ENCODE data around the gene THBD.

THBD gene

GRCh38 chr20:23033918-23034317 is 15.6 kb downstream of the THBD start:
- Histone ChIP-seq H3K9me3 (no peaks in the 10 kb centered on the region; the same call in 1 of the 2 replicates), H3K36me3 (no peaks in the 10 kb centered on the region), H3K27me3 (no peaks in the 10 kb centered on the region), H3K4me3 (ENCODE audit: low read depth, low read length) (no peak overlapping the region), H3K4me1 (no peaks in the 10 kb centered on the region)
- DNase-seq, result no peak
- no peak for TF ChIP-seq CTCF (IDR thresholded peaks at IDR 0.05; ENCODE audit: low read depth, low read length)

GRCh38 chr20:23032750-23033078 is 16.8 kb downstream of the THBD start:
- no peak for DNase-seq
- H3K4me1 ChIP-seq, result no peaks in the 10 kb centered on the region
- H3K36me3 ChIP-seq, result no peaks in the 10 kb centered on the region
- H3K9me3 ChIP-seq, result no peaks in the 10 kb centered on the region; the same call in 1 of the 2 replicates
- no peaks in the 10 kb centered on the region for H3K27me3 ChIP-seq
- no peak for TF ChIP-seq CTCF (IDR thresholded peaks at IDR 0.05; ENCODE audit: low read depth, low read length)
- no peak overlapping the region for H3K4me3 ChIP-seq (ENCODE audit: low read depth, low read length)

GRCh38 chr20:23032056-23032749 is 17.3 kb downstream of the THBD start:
- no peaks in the 10 kb centered on the region for H3K4me1 ChIP-seq
- DNase-seq, result no peak
- H3K9me3 ChIP-seq, result no peaks in the 10 kb centered on the region; the same call in 1 of the 2 replicates
- no peaks in the 10 kb centered on the region for H3K27me3 ChIP-seq
- H3K4me3 ChIP-seq (ENCODE audit: low read depth, low read length), result no peak overlapping the region
- no peaks in the 10 kb centered on the region for H3K36me3 ChIP-seq
- no peak for TF ChIP-seq CTCF (IDR thresholded peaks at IDR 0.05; ENCODE audit: low read depth, low read length)

- Histone ChIP-seq H3K9me3 (no peaks in the 10 kb centered on the region; the same call in 1 of the 2 replicates), H3K4me1 (no peaks in the 10 kb centered on the region), H3K4me3 (ENCODE audit: low read depth, low read length) (no peak overlapping the region), H3K36me3 (no peaks in the 10 kb centered on the region), H3K27me3 (no peaks in the 10 kb centered on the region)
- no peak for DNase-seq
- TF ChIP-seq CTCF (IDR thresholded peaks at IDR 0.05; ENCODE audit: low read depth, low read length), result no peak
These were observed 18.1 kb downstream of the THBD start for GRCh38 chr20:23031346-23031745.

GRCh38 chr20:23029324-23029723 is 20.1 kb downstream of the THBD start:
- Histone ChIP-seq H3K36me3 (no peaks in the 10 kb centered on the region), H3K9me3 (no peaks in the 10 kb centered on the region), H3K4me1 (no peaks in the 10 kb centered on the region), H3K27me3 (no peaks in the 10 kb centered on the region), H3K4me3 (ENCODE audit: low read depth, low read length) (no peak overlapping the region)
- no peak for DNase-seq
- no peak for TF ChIP-seq CTCF (IDR thresholded peaks at IDR 0.05; ENCODE audit: low read depth, low read length)

- H3K4me3 ChIP-seq (ENCODE audit: low read depth, low read length), result no peak overlapping the region
- H3K27me3 ChIP-seq, result no peaks in the 10 kb centered on the region
- no peak for TF ChIP-seq CTCF (IDR thresholded peaks at IDR 0.05; ENCODE audit: low read depth, low read length)
- no peaks in the 10 kb centered on the region for H3K4me1 ChIP-seq
- no peaks in the 10 kb centered on the region for H3K9me3 ChIP-seq
- DNase-seq, result no peak
- no peaks in the 10 kb centered on the region for H3K36me3 ChIP-seq
These were observed 21.1 kb downstream of the THBD start for GRCh38 chr20:23028392-23028791.

All from BE2C (cell line).